Measurements from ENCODE around the gene USP14. TPM values are rescaled to one million over a fixed set of nuclear protein-coding genes. Genes with fewer than 3 reads are reported as not detected.
"Not testable (repeated sequence)": the region's sequence is repeated elsewhere in the genome, so short reads cannot be mapped to it uniquely, and the experiment has no call there.

Gene USP14
- total RNA-seq (59.1 TPM), polyA plus RNA-seq (26.7 TPM)

GRCh38 chr18:158128-159036, at the start of gene USP14:
Gene USP14, plus strand, starts transcription at chr18:158557. Its CDS starts 142 bp downstream, at chr18:158699.
- no peaks in the 10 kb centered on the region for H3K36me3 ChIP-seq (ENCODE audit: insufficient read depth)
- peak; percentile 89 for DNase-seq (ENCODE audit: extremely low spot score)
- no peaks in the 10 kb centered on the region for H3K4me1 ChIP-seq (ENCODE audit: insufficient read depth)
- peak within 1 kb of the TSS; percentile 90 for H3K27ac ChIP-seq (ENCODE audit: low read depth)
- peak within 1 kb of the TSS; percentile 96 for H3K4me3 ChIP-seq (ENCODE audit: low read depth, low read length)
- under 1% methylated on average over 89 of the region's 89 CpGs for WGBS

GRCh38 chr18:108665-109063, 49.7 kb upstream of the USP14 start:
- H3K4me3 ChIP-seq (ENCODE audit: low read depth, low read length); H3K27ac ChIP-seq (ENCODE audit: low read depth); DNase-seq (ENCODE audit: extremely low spot score); H3K36me3 ChIP-seq (ENCODE audit: insufficient read depth); H3K4me1 ChIP-seq (ENCODE audit: insufficient read depth): not testable (repeated sequence)
- no CpG with 5 or more reads among the region's 3 CpGs for WGBS

GRCh38 chr18:109130-109921, 49.0 kb upstream of the USP14 start:
- 42% methylated on average over 7 of the region's 7 CpGs for WGBS
- DNase-seq (ENCODE audit: extremely low spot score); H3K4me3 ChIP-seq (ENCODE audit: low read depth, low read length); H3K4me1 ChIP-seq (ENCODE audit: insufficient read depth); H3K27ac ChIP-seq (ENCODE audit: low read depth); H3K36me3 ChIP-seq (ENCODE audit: insufficient read depth): not testable (repeated sequence)

GRCh38 chr18:109922-110261, 48.5 kb upstream of the USP14 start:
- not testable (repeated sequence) for H3K4me1 ChIP-seq (ENCODE audit: insufficient read depth); H3K4me3 ChIP-seq (ENCODE audit: low read depth, low read length); H3K36me3 ChIP-seq (ENCODE audit: insufficient read depth); H3K27ac ChIP-seq (ENCODE audit: low read depth); DNase-seq (ENCODE audit: extremely low spot score)
- 63% methylated on average over 5 of the region's 5 CpGs for WGBS

- WGBS = 62% methylated on average over 4 of the region's 4 CpGs
- DNase-seq (ENCODE audit: extremely low spot score) = not testable (repeated sequence)
Observed at GRCh38 chr18:110351-111201, 47.8 kb upstream of the USP14 start.

GRCh38 chr18:111306-112014, 46.9 kb upstream of the USP14 start:
- peak overlapping the region; percentile 44 for H3K4me3 ChIP-seq (ENCODE audit: low read depth, low read length)
- 22% methylated on average over 42 of the region's 42 CpGs for WGBS
- DNase-seq (ENCODE audit: extremely low spot score) = no peak
- no peak overlapping the region for H3K27ac ChIP-seq (ENCODE audit: low read depth)
- H3K36me3 ChIP-seq (ENCODE audit: insufficient read depth) = no peaks in the 10 kb centered on the region
- no peaks in the 10 kb centered on the region for H3K4me1 ChIP-seq (ENCODE audit: insufficient read depth)

More at GRCh38 chr18:110351-111201, 47.8 kb upstream of the USP14 start:
- H3K36me3 ChIP-seq (ENCODE audit: insufficient read depth); H3K4me3 ChIP-seq (ENCODE audit: low read depth, low read length); H3K27ac ChIP-seq (ENCODE audit: low read depth); H3K4me1 ChIP-seq (ENCODE audit: insufficient read depth): not testable (repeated sequence)

- H3K4me1 ChIP-seq (ENCODE audit: insufficient read depth); H3K36me3 ChIP-seq (ENCODE audit: insufficient read depth); H3K27ac ChIP-seq (ENCODE audit: low read depth); DNase-seq (ENCODE audit: extremely low spot score): not testable (repeated sequence)
- 34% methylated on average over 34 of the region's 43 CpGs for WGBS
- peak overlapping the region; percentile 44 for H3K4me3 ChIP-seq (ENCODE audit: low read depth, low read length)
Observed at GRCh38 chr18:112015-112733, 46.2 kb upstream of the USP14 start.

- H3K36me3 ChIP-seq (ENCODE audit: insufficient read depth); H3K4me1 ChIP-seq (ENCODE audit: insufficient read depth); H3K27ac ChIP-seq (ENCODE audit: low read depth); DNase-seq (ENCODE audit: extremely low spot score); H3K4me3 ChIP-seq (ENCODE audit: low read depth, low read length): not testable (repeated sequence)
- 64% methylated on average over 7 of the region's 7 CpGs for WGBS
Observed at GRCh38 chr18:120539-121260, 37.7 kb upstream of the USP14 start.

- no peaks in the 10 kb centered on the region for H3K36me3 ChIP-seq (ENCODE audit: insufficient read depth)
- WGBS = 26% methylated on average over 1 of the region's 1 CpG
Observed at GRCh38 chr18:135045-135444, 23.3 kb upstream of the USP14 start.

GRCh38 chr18:136433-136832, 21.9 kb upstream of the USP14 start:
- Histone ChIP-seq H3K4me3 (ENCODE audit: low read depth, low read length) (no peak overlapping the region), H3K36me3 (ENCODE audit: insufficient read depth) (no peaks in the 10 kb centered on the region), H3K4me1 (ENCODE audit: insufficient read depth) (no peaks in the 10 kb centered on the region), H3K27ac (ENCODE audit: low read depth) (no peak overlapping the region)
- WGBS = 75% methylated on average over 7 of the region's 7 CpGs
- DNase-seq (ENCODE audit: extremely low spot score) = no peak

More at GRCh38 chr18:135045-135444, 23.3 kb upstream of the USP14 start:
- H3K4me1 ChIP-seq (ENCODE audit: insufficient read depth) = no peaks in the 10 kb centered on the region
- no peak overlapping the region for H3K4me3 ChIP-seq (ENCODE audit: low read depth, low read length)
- no peak overlapping the region for H3K27ac ChIP-seq (ENCODE audit: low read depth)
- no peak for DNase-seq (ENCODE audit: extremely low spot score)

GRCh38 chr18:137327-137726, 21.0 kb upstream of the USP14 start:
- Histone ChIP-seq H3K4me3 (ENCODE audit: low read depth, low read length) (no peak overlapping the region), H3K4me1 (ENCODE audit: insufficient read depth) (no peaks in the 10 kb centered on the region), H3K27ac (ENCODE audit: low read depth) (no peak overlapping the region), H3K36me3 (ENCODE audit: insufficient read depth) (no peaks in the 10 kb centered on the region)
- WGBS = 74% methylated on average over 5 of the region's 5 CpGs
- no peak for DNase-seq (ENCODE audit: extremely low spot score)

Measured in urinary bladder (tissue), 4 donors.